Measurements from ENCODE around the gene ANKLE2. TPM values are rescaled to one million over a fixed set of nuclear protein-coding genes. Genes with fewer than 3 reads are reported as not detected.
A peak's percentile ranks its signal among the peaks of the same experiment; 100 is the strongest.
"Not testable (repeated sequence)": the region's sequence is repeated elsewhere in the genome, so short reads cannot be mapped to it uniquely, and the experiment has no call there.

ANKLE2 gene
- total RNA-seq, result 10 to 100 TPM; 36.6 to 43.5 TPM
- long read RNA-seq, donor 1, full-length matches to known transcripts, result 13 of 27 reads
- long read RNA-seq, donor 1, partial matches to known transcripts, result 7 of 27 reads
- long read RNA-seq, donor 1, other reads (novel, unspliced or antisense), result 7 of 27 reads
- long read RNA-seq, donor 2, partial matches to known transcripts, result 7 of 21 reads
- long read RNA-seq, donor 2, other reads (novel, unspliced or antisense), result 11 of 21 reads

DNA sequence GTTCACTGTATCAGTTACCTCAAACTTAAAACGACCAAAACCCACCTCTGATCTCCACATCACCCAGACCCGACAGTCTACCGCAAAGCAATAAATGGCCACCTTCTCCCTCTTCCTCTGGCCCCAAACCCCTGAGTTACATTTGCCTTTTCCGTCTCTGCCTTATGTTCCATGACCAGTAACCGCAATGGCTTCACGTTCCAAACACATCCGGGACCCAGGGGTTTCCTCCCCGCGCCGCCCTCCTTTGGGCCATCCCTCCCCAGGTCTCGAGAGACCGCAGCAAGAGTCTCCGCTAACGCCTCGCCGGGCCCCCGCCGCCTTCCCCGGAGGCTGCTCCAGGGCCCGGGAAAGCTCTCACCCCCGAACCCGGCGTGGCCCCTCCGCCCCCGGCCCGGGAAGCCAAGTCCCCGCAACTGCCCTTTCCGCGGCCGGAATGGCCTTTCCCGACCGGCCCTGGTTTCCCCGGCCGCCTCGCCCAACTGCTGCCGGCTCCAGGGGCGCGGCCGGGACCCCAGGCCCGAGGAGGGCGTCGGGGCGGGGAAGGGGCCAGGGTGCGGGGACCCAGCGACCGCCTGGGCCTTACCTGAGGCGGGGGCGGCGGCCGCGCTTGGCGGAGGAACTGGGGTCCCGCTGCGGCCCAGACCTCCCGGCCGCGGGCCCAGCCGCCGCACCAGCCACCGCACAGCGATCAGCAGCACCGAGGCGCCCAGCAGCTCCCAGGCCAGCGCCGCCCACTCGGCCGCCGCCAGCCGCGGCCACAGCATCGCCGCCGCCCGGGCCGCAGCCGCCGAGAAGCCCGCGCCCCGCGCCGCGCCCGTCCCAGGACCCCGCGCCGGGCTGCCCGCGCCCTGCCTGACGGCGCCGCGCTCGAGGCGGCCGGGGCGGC is at the start of gene ANKLE2:
TSS of gene ANKLE2 (minus strand) at position 801 of the 889 bp plus-strand sequence. CDS start at position 767, 34 bp downstream.
- intact Hi-C loops (cut with DNase I), result no loop called here
- peak; percentile 91 for DNase-seq (ENCODE audit: low spot score)

DNA sequence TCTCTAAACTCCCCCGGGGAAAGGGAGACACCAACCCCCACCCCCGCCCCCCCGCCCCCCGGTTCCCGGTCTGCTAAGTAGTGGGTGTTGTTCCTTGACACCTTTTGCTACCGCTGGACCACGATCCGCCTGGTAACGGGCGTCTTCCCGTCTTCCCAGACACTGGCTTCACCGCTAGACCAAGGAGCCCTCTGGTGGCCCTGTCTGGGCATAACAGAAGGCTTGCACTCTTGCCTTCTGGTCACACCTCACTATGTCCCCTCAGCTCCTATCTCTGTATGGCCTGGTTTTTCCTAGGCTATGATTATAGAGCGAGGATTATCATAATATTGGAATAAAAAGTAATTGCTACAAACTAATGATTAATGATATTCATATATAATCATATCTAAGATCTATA is 47.8 kb upstream of the ANKLE2 start:
- intact Hi-C loops (cut with DNase I); DNase-seq (ENCODE audit: low spot score): not testable (repeated sequence)

DNA sequence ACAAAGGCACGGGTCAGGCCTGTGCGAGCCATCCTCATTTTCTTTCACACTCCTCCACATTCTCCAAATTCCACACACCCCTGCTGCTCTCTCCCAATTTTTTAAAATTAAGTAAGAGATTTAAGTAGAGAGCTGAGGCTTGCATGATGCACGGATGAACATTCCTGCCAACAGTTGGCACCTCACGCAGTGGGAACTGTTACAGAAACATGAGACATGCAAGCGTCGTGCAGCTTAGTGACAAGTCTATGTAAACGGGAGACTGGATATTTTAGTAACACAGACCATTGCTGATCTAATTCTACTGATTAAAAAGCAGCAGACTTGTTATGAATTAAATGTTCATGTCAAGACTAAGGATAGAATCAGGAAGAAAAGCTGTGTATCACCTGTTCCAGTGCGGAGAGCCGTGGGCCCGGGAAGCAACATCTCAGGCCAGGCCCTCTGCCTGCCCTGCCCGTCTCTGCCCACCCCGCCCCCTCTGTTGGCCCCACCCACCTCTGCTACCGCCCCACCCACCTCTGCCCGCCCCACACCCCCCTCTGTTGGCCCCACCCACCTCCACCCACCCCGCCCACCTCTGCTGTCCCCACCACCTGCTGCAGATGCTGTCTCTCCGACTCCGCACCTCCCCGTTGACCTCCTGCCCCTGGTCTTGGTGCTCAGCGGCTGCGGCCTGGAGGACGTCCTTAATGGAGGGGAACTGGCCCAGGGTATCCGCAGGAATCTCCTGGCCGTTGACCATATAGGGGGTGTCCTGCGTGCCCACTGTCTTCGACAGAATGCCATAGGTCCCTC is 45.9 kb upstream of the ANKLE2 start:
- DNase-seq (ENCODE audit: low spot score), result no peak
- intact Hi-C loops (cut with DNase I), result no loop called here

DNA sequence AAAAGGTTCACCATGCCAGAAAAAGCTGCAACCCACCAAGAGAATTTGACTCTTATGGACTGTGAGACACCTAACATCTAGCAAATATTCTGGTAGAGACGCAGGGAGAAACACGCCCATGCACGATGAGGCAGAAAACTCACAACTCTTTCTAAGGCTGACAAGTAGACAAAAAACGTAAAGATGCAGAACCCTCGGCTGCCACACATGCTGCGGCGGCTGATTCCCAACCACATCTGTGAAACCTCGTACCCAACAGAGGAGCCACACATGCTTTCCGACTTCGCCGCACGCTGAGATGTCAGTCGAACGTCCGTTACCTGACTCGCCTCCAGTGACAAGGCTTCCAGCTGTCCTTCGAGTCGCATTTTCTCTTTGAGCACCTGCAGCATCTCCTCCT is 45.2 kb upstream of the ANKLE2 start:
- intact Hi-C loops (cut with DNase I), result no loop called here
- no peak for DNase-seq (ENCODE audit: low spot score)

DNA sequence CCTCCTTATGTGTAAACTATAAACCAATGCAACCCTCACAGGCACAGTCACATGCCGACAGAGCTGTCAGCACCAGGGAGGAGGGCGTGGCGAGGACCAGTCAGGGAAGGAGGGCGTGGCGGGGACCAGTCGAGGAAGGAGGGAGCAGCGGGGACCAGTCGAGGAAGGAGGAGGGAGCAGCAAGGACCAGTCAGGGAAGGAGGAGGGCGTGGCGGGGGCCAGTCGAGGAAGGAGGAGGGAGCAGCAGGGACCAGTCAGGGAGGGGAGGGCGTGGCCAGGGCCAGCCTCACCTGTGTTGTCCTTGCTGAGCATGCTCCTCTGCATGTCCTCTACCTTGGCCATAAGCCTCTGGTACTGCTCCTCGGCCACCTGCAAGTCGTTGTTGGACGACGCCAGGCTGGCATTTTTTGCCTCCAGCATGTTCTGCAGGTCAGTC is 42.8 kb upstream of the ANKLE2 start:
- no peak for DNase-seq (ENCODE audit: low spot score)
- intact Hi-C loops (cut with DNase I), result no loop called here

DNA sequence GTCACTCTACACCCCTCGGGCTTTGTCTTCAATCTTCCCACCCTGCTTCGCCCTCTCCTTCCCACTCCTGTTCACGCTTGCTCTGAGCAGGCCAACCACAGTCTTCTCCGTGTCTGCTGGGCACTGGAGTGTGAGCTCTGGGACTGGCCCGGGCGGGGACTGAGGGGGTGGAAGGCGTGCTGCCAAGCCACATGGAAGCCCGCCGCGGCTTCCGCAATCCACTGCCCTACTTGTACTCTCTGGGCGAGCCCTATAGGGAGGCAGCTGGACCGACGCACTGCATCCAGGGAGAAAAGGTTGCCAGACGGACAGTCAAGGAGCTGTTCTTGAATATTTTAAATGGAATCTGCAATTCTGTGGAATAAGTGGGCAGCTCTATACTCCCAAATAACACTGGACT is 42.3 kb upstream of the ANKLE2 start:
- DNase-seq (ENCODE audit: low spot score), result no peak
- intact Hi-C loops (cut with DNase I), result no loop called here

DNA sequence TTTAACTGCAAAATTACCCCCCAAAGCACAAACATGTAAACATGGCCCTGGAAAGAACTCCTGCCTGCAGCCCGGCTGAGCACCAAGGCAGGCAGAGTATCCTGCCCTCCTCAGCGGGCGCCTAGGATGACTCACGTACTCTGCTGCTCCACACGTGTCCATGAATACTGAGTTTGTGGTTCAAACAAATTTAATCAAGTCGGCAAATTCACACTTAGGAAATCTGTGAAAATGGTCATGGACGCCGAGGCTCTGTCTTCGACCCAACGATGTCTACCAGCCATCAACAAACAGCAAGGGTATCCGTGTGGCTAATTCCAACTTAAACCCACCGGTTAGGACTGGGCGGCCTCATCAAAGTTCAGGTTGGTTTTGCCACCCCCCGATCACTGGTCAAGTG is 41.5 kb upstream of the ANKLE2 start:
- DNase-seq (ENCODE audit: low spot score), result no peak
- intact Hi-C loops (cut with DNase I), result no loop called here

DNA sequence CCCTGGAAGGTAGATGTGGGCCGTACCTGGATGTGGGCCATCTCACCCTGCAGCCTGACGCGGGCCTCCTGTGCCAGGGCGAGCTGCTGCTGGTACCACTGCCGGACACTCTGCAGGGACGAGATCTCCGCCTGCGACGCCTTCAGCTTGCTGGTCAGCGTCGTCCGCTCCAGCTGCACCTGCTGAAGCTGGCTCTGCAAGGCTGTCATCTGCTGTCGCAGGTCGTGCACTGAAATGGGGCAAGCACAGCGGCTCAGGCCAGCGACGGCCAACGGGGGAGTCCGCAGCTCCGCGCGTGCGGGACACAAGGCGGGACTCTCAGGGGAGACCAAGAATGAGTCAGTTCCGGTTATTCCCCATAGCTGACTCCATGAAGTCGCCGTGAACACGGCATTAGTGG is 40.1 kb upstream of the ANKLE2 start:
- intact Hi-C loops (cut with DNase I), result no loop called here
- DNase-seq (ENCODE audit: low spot score), result no peak

DNA sequence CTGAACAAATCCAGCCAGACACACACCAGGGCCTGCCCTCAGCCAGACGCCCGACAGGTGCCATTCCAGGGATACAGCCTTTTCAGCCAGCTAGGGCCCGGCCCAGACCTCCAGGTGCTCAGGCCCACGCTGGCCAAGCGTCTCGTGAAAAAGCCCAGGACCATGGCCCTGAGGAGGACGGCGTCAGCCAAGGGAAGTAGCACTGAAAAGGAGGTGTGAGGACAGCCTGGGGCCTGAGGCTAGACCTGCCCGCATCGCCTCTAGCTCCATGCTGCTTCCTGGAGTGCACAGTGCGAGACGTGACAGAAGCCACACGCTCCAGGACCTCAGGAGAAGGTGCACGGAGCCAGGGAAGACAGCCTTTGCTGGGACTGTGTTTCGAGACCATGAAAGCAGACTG is 37.2 kb upstream of the ANKLE2 start:
- intact Hi-C loops (cut with DNase I), result no loop called here
- no peak for DNase-seq (ENCODE audit: low spot score)

DNA sequence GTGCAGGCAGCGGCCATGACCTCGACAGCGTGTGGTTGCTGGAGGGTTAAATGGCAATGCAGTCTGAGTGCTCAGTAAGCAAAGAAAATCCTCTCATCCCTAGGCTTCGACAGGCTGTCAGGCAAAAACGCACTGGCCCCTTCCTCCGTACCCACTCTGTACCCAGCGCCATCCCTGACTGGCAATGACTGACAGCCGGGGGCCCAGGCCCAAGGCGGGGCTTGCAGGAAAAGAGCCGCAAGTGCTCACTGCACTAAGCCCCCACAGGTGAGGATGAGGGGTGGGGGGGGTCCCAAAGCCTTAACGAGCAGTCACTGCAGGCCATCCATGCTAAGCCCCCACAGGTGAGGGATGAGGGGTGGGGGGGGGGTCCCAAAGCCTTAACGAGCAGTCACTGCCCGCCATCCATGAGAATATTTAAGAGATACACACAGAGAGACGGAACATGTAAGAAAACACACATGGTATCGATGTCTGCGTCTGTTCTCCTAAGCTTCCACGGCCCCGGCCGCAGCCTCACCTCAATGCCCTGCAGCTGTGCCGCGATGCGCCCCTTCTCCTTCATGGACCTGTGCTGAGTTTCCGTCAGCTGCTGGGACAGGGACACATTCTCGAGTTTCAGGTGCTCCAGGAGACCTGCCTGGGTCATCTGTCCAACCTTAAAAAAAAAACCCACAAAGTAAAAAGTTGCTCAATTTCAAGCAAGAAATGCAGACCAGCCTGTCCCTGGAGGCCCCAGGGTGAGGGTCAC is 36.4 kb upstream of the ANKLE2 start:
- DNase-seq (ENCODE audit: low spot score), result no peak
- intact Hi-C loops (cut with DNase I), result no loop called here

DNA sequence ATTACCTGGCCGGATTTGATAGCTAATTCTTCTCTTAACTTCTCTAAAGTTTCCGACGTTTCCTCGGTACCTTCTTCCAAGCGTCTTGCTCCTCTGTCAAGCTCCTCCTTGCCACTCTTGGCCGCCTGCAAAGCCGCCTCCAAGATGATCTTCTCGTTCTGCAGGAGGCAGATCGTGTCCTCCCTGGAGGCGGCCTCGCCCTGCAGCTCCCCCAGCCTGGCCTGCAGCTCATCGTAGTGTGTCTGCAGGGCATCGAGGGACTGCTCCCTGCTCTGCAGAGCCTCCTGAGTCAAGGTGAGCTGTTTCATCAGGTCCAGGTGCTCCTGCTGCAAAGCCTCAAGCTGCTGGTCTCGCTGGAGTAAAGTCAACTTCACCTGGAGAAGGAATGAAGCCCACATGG is 34.2 kb upstream of the ANKLE2 start:
- DNase-seq (ENCODE audit: low spot score), result no peak
- intact Hi-C loops (cut with DNase I), result no loop called here

DNA sequence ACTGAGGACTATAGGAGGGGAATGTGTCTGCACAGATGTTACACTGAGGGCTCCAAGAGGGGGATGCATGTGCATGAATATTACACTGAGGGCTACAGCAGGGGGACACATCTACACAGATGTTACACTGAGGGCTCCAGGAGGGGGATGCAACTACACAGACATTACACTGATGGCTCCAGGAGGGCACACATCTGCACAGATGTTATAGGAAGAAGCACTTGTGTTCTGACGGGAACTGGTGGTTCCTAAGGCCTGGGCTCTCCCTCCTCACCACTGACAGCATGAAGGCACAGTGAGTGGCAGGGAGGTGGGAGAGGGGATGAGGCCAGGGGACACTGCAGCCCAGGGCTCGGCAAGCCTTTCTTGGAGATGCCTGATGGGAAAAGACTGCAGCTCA is 30.3 kb upstream of the ANKLE2 start:
- intact Hi-C loops (cut with DNase I); DNase-seq (ENCODE audit: low spot score): not testable (repeated sequence)

DNA sequence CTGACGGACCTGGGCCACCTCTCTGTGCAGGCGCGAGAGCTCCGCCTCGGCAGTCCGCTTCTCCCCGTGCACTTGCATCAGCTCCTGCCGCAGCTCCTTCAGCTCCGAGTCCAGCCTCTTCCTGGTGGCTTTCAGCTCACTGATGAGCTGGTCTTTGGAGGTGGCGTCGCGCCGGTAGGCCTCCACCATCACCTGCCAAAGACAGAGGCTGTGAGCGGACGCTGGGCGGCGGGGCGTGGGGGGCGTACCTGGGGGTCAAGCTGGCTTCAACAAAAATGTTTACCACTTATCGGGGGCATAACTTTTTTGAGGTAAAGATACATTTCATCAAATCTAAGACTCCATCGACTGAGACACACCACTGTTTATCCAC is 27.5 kb upstream of the ANKLE2 start:
- intact Hi-C loops (cut with DNase I), result no loop called here
- DNase-seq (ENCODE audit: low spot score), result no peak

DNA sequence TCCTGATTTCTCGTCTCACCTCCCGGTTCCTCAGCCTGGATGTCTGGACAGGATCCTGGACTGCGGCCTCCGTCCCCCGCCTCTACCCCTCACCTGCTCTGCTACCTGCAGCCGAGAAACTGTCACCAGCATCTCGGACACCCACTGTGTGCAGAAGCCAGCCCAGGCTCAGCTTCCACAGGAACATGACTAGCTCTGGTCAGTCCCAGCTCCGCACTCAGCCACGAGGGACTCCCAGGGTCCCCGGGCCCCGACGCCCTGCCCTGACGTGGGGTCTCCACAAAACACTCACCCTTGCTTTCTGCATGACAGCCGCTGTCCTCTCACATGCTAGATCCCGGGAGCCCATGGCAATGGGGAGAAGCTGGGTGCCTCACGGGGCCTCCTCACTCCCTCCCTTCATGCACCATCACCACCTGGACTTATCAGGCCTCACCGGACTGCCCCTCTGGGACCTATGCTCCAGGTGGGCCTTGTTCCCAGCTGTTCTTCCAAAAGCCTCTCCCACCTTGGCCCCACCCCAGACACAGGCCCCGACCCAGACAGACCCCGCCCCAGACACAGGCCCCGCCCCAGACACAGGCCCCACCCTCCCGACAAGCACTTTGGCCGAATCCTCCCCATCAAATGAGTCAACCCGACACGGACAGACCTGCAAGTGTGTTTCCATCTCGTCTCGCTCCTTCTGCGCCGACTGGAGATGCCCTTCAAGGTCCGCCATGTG is 26.9 kb upstream of the ANKLE2 start:
- intact Hi-C loops (cut with DNase I), result no loop called here
- DNase-seq (ENCODE audit: low spot score), result no peak

DNA sequence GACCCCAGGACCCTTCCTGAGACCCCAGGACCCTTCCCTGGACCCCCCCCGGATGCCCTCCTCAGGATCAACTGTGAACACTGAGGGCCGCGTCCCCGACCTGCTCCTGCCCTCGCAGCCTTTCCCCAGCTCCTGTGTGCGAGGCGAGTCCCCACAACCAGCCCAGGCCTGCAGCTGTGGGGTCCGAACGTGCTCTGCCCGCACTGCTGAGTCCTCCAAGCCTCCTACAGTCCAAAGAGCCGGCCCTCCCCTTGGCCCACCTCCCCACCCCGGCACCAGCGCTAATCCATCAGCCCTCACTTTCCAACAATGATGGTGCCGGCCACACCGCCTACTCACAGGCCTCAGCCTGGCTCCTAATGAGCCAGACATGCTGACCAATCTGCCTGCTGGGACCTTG is 26.2 kb upstream of the ANKLE2 start:
- intact Hi-C loops (cut with DNase I), result no loop called here
- no peak for DNase-seq (ENCODE audit: low spot score)

DNA sequence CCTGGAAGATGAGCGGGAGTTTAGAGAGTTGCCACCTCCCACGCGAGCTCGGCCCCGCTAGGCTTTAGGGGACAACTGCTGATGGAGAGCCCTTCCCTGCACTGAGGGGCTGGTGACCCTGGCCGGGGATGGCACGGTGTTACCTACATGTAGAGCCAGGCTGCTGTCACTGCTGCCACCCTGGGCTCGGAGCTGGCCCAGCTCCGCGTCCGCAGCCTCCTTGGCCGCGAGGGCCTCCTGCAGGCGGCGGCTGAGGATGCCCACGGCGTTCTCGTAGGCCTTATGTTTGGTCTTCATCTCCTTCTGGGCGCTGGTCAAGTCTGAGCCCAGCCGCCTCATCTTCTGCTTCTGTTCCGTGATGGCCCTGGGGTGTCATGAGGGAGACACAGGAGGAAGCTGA is 24.6 kb upstream of the ANKLE2 start:
- no peak for DNase-seq (ENCODE audit: low spot score)
- intact Hi-C loops (cut with DNase I), result no loop called here

DNA sequence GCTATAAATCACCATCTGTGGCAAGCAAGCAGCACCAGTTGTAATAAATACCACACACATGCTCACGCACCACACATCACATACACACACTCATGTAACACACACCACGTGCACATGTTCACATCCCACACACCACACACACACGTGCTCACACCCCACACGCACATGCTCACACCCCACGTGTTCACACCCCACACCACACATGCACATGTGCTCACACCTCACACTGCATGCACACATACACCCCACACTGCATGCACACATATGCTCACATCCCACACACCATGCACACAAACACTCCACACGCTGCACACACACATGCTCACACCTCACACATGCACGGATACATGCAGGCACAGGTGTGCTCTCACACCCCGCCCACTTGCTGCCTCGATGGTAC is 22.9 kb upstream of the ANKLE2 start:
- no peak for DNase-seq (ENCODE audit: low spot score)
- intact Hi-C loops (cut with DNase I), result no loop called here

DNA sequence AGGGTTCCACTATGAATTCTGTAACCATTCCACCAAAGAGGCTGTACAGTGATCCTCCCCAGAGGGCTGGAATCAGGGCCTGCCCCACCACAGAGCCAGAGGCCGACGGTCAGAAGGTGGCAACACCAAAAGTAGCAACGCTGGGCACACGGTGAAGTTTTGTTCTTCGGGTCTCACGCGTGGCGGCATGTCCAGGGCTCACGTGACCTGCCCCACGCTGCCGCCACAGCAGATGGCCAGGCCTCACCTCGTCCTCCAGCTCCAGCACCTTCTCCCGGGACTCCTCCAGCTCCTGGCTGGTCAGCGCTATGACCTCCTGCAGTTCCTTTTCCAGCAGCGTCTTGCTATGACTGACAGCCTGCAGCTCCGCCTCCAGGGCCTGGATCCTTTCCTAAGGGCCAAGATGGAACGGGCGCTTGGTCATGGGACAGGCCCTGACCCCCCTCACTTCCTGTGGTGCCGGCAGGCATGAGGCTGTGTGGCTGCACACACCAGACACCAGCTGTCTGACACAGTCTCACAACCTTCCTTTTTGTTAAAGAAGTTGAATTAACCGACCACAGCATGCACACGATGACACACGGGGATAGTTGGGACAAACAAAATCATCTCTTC is 22.4 kb upstream of the ANKLE2 start:
- DNase-seq (ENCODE audit: low spot score), result no peak
- intact Hi-C loops (cut with DNase I), result no loop called here
